NCI-H2107 (cell line): ENCODE measurements around the gene ALPK1.
"Not testable (repeated sequence)": the region's sequence is repeated elsewhere in the genome, so short reads cannot be mapped to it uniquely, and the experiment has no call there.

ENCODE experiments used
- DNase-seq: peaks from one replicate; lab custom pipeline; 2025; lab: John Stamatoyannopoulos, UW

The ALPK1 gene

GRCh38 chr4:112451831-112452230 is 154.7 kb downstream of the ALPK1 start:
- DNase-seq = no peak

- no peak for DNase-seq
Measured at GRCh38 chr4:112453321-112453720, 156.2 kb downstream of the ALPK1 start.

GRCh38 chr4:112472318-112472717 is 175.1 kb downstream of the ALPK1 start:
- no peak for DNase-seq

- no peak for DNase-seq
Measured at GRCh38 chr4:112473985-112474384, 176.8 kb downstream of the ALPK1 start.

- no peak for DNase-seq
Measured at GRCh38 chr4:112485930-112486329, 188.8 kb downstream of the ALPK1 start.

GRCh38 chr4:112490808-112491207 is 193.6 kb downstream of the ALPK1 start:
- not testable (repeated sequence) for DNase-seq
